Right atrium auricular region (tissue), 2 donors: ENCODE results near the gene CACYBP. TPM values are rescaled to one million over a fixed set of nuclear protein-coding genes. Genes with fewer than 3 reads are reported as not detected.
"Not testable (repeated sequence)": the region's sequence is repeated elsewhere in the genome, so short reads cannot be mapped to it uniquely, and the experiment has no call there.

Experiments
- DNase-seq: peaks from one replicate; pipeline ENCODE4 v3.0.0-alpha.2; 2019; ENCODE audit warnings: low spot score
- H3K27ac ChIP-seq, 2 donors: fragments of 200-600 bp; sonication (generic); 1 replicate in 1 of 2; 2 replicates in 1 of 2; pipeline ENCODE4 v1.5.1; 2016 to 2019
- H3K27me3 ChIP-seq, 2 donors: fragments of 200-600 bp; sonication (generic); one replicate each; pipeline versions ENCODE4 v1.5.1 to v1.6.0; 2017 to 2019
- H3K36me3 ChIP-seq: fragments of 200-600 bp; sonication (generic); one replicate; pipeline ENCODE4 v1.5.1; 2016
- H3K4me1 ChIP-seq, 2 donors: fragments of 200-600 bp; sonication (generic); one replicate each; pipeline versions ENCODE4 v1.5.1 to v1.6.0; 2017 to 2019
- H3K4me3 ChIP-seq, 2 donors: fragments of 200-600 bp; sonication (generic); 1 replicate in 1 of 2; 2 replicates in 1 of 2; pipeline ENCODE4 v1.5.1; 2017 to 2019; ENCODE audit warnings: mild to moderate bottlenecking in 1 of 2, moderate library complexity in 1 of 2
- H3K9me3 ChIP-seq, 2 donors: fragments of 200-600 bp; sonication (generic); one replicate each; pipeline ENCODE4 v1.5.1; 2019
- CTCF ChIP-seq, 2 donors: fragments of 200-600 bp; sonication (generic); IDR thresholded peaks; one replicate each; pipeline ENCODE4 v1.5.1; 2019; ENCODE audit warnings: antibody characterized with exemption in 2 of 2
- total RNA-seq, 2 donors: library from RNA; depleted of rRNA; stranded (reverse); fragments of >200 nt; gene quantifications; one replicate each; pipeline ENCODE4 v1.1.0, GENCODE V29; 2016

Gene CACYBP
- total RNA-seq, 2 donors from 2014 or later, result 40.5 to 59.7 TPM

- Histone ChIP-seq H3K36me3 (no peaks in the 10 kb centered on the region), H3K4me3 (no peak overlapping the region), H3K27me3 (no peaks in the 10 kb centered on the region), H3K4me1 (no peaks in the 10 kb centered on the region), H3K9me3 (no peaks in the 10 kb centered on the region), H3K27ac (no peak overlapping the region)
- DNase-seq, result no peak
- TF ChIP-seq CTCF (IDR thresholded peaks at IDR 0.05), result no peak
Observed at GRCh38 chr1:175043824-175044223, 44.1 kb downstream of the CACYBP start.

GRCh38 chr1:175044591-175044990 is 44.8 kb downstream of the CACYBP start:
- H3K4me3 ChIP-seq, DNase-seq, H3K36me3 ChIP-seq, H3K4me1 ChIP-seq, H3K27ac ChIP-seq, H3K27me3 ChIP-seq, H3K9me3 ChIP-seq: not testable (repeated sequence)

GRCh38 chr1:175045097-175045496 is 45.4 kb downstream of the CACYBP start:
- Histone ChIP-seq H3K9me3 (no peaks in the 10 kb centered on the region), H3K4me3 (no peak overlapping the region), H3K4me1 (no peaks in the 10 kb centered on the region), H3K27ac (no peak overlapping the region), H3K36me3 (no peaks in the 10 kb centered on the region), H3K27me3 (no peaks in the 10 kb centered on the region)
- no peak for DNase-seq
- TF ChIP-seq CTCF (IDR thresholded peaks at IDR 0.05), result no peak

- no peak overlapping the region for H3K27ac ChIP-seq
- DNase-seq, result no peak
- no peak for TF ChIP-seq CTCF (IDR thresholded peaks at IDR 0.05)
- no peaks in the 10 kb centered on the region for H3K36me3 ChIP-seq
- no peaks in the 10 kb centered on the region for H3K4me1 ChIP-seq
- no peak overlapping the region for H3K4me3 ChIP-seq
- H3K27me3 ChIP-seq, result no peaks in the 10 kb centered on the region
- H3K9me3 ChIP-seq, result no peaks in the 10 kb centered on the region
Observed at GRCh38 chr1:175045519-175045918, 45.8 kb downstream of the CACYBP start.

- DNase-seq, result no peak
- no peaks in the 10 kb centered on the region for H3K27me3 ChIP-seq
- H3K36me3 ChIP-seq, result no peaks in the 10 kb centered on the region
- no peak for TF ChIP-seq CTCF (IDR thresholded peaks at IDR 0.05)
- H3K4me1 ChIP-seq, result no peaks in the 10 kb centered on the region
- no peaks in the 10 kb centered on the region for H3K9me3 ChIP-seq
- H3K27ac ChIP-seq, result no peak overlapping the region
- H3K4me3 ChIP-seq, result no peak overlapping the region
Observed at GRCh38 chr1:175050992-175051391, 51.2 kb downstream of the CACYBP start.

- no peaks in the 10 kb centered on the region for H3K4me1 ChIP-seq
- no peaks in the 10 kb centered on the region for H3K9me3 ChIP-seq
- no peaks in the 10 kb centered on the region for H3K27me3 ChIP-seq
- no peak overlapping the region for H3K4me3 ChIP-seq
- no peak overlapping the region for H3K27ac ChIP-seq
- H3K36me3 ChIP-seq, result no peaks in the 10 kb centered on the region
- DNase-seq, result no peak
- no peak for TF ChIP-seq CTCF (IDR thresholded peaks at IDR 0.05)
Observed at GRCh38 chr1:175054736-175055135, 55.0 kb downstream of the CACYBP start.

Other genes starting within 250 kb of the CACYBP start
- 10 to 100 TPM; 14.8 to 16.7 TPM for gene MRPS14, start 23.5 kb downstream of the CACYBP start, total RNA-seq
- under 1 TPM; 0.63 to 0.79 TPM for gene TNN, start 67.9 kb downstream of the CACYBP start, total RNA-seq
- 10 to 100 TPM; 11.9 to 37.3 TPM for gene KIAA0040, start 192.8 kb downstream of the CACYBP start, total RNA-seq